Keratinocyte (primary cell): ENCODE measurements around the gene SUPT20HL2.

Experiments
- EZH2 ChIP-seq: IDR thresholded peaks from one replicate; pipeline ENCODE4 v1.6.1; 2012; ENCODE audit warnings: inconsistent platforms, mild to moderate bottlenecking, low read length, moderate library complexity
- TF ChIP-seq, protein P1 (sequence below), 3 experiments: IDR thresholded peaks in 1 of 3; conservative IDR thresholded peaks in 1 of 3; optimal IDR thresholded peaks in 1 of 3; 2 replicates in 2 of 3; 3 replicates in 1 of 3; pipeline versions ENCODE3 to v1.5.1; 2011; ENCODE audit warnings: low read length in 3 of 3, mild to moderate bottlenecking in 3 of 3, moderate library complexity in 2 of 3, control low read depth in 1 of 3, inconsistent platforms in 1 of 3; ENCODE audit not compliant: insufficient read depth in 2 of 3; ENCODE audit errors: extremely low read depth in 1 of 3

DNA sequence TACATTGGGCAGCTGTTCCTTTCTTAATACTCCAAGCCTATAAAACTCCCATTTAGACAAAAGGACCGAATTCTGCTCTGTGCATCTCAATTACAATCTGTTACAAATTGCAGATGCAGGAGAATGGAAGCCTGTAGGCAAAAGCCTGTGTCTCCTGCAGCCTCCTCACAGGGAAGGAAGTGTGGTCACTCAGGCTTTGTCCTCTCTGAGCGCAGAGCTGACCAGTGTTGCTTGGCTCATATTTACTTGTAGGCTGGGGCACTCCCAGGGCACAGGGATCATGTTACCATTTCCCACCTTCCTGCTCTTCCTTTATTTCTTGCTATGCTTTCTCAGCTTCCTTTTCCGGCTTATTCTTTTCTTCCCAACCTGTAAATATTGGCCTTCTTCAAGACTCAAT, 15.7 kb downstream of the SUPT20HL2 start:
- TF ChIP-seq, protein P1, sequence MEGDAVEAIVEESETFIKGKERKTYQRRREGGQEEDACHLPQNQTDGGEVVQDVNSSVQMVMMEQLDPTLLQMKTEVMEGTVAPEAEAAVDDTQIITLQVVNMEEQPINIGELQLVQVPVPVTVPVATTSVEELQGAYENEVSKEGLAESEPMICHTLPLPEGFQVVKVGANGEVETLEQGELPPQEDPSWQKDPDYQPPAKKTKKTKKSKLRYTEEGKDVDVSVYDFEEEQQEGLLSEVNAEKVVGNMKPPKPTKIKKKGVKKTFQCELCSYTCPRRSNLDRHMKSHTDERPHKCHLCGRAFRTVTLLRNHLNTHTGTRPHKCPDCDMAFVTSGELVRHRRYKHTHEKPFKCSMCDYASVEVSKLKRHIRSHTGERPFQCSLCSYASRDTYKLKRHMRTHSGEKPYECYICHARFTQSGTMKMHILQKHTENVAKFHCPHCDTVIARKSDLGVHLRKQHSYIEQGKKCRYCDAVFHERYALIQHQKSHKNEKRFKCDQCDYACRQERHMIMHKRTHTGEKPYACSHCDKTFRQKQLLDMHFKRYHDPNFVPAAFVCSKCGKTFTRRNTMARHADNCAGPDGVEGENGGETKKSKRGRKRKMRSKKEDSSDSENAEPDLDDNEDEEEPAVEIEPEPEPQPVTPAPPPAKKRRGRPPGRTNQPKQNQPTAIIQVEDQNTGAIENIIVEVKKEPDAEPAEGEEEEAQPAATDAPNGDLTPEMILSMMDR (optimal IDR thresholded peaks at IDR 0.05 in 1 of 3, IDR thresholded peaks at IDR 0.05 in 1 of 3, conservative IDR thresholded peaks at IDR 0.05 in 1 of 3; ENCODE audit: extremely low read depth in 1 of 3, insufficient read depth in 2 of 3, low read length in 3 of 3): no peak
- TF ChIP-seq EZH2: no peak
